DND-41 (cell line): Measurements from ENCODE around the gene RAMACL.

ENCODE experiments used
- EZH2 ChIP-seq: IDR thresholded peaks from 3 replicates; pipeline ENCODE4 v1.6.1; 2012; ENCODE audit warnings: borderline replicate concordance, low read depth, mild to moderate bottlenecking, moderate library complexity, low read length, inconsistent platforms; ENCODE audit not compliant: severe bottlenecking
- TF ChIP-seq, protein P1 (sequence below): IDR thresholded peaks from 2 replicates; pipeline ENCODE4 v1.5.1; 2012; ENCODE audit warnings: borderline replicate concordance, low read length, moderate library complexity, mild to moderate bottlenecking; ENCODE audit not compliant: poor library complexity, severe bottlenecking; ENCODE audit errors: extremely low read depth

DNA sequence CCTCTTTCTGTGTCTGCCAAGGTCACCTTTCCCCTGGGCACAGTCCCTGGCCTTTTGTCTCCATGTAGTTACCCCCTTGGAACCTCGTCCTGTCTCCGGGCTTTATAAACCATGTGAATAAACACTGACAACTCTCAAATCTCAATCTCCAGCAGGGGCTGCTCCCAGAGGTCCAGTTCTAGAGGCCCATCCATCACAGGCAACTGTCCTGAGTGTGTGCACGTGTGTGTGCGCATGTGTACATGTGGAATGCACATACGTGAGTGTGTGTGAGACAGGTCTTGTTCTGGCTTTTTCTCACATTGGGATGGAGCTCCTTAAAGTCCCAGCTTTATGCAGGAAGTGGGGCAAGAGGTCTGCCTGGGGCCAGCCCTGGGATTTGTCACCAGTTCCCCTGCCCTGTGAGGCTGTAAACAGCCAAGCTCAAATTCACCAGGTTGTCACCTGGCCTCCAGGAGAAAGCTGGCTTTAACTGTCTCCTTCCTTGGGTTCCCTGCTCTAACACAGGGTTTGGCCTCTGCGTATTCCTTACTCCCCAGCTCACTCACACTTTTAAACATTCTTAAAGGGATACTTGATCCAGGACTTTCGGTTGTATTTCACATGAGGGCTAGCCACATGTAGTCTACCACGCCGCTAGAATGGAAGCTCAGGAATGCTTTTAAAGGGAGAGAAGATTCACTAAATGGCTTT is 42.7 kb downstream of the RAMACL start:
- TF ChIP-seq, protein P1, sequence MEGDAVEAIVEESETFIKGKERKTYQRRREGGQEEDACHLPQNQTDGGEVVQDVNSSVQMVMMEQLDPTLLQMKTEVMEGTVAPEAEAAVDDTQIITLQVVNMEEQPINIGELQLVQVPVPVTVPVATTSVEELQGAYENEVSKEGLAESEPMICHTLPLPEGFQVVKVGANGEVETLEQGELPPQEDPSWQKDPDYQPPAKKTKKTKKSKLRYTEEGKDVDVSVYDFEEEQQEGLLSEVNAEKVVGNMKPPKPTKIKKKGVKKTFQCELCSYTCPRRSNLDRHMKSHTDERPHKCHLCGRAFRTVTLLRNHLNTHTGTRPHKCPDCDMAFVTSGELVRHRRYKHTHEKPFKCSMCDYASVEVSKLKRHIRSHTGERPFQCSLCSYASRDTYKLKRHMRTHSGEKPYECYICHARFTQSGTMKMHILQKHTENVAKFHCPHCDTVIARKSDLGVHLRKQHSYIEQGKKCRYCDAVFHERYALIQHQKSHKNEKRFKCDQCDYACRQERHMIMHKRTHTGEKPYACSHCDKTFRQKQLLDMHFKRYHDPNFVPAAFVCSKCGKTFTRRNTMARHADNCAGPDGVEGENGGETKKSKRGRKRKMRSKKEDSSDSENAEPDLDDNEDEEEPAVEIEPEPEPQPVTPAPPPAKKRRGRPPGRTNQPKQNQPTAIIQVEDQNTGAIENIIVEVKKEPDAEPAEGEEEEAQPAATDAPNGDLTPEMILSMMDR: no peak
- no peak for TF ChIP-seq EZH2
